Colonic mucosa (tissue), 4 donors: ENCODE data around the gene KCNB1. TPM values are rescaled to one million over a fixed set of nuclear protein-coding genes. Genes with fewer than 3 reads are reported as not detected.

Experiments used
- DNase-seq: peaks from one replicate; pipeline ENCODE4 v3.0.0-alpha.2; 2020
- H3K27ac ChIP-seq: fragments of 200-600 bp; one replicate; pipeline ENCODE4 v1.8.0; 2021
- H3K27me3 ChIP-seq: fragments of 200-600 bp; one replicate; pipeline ENCODE4 v1.8.0; 2021
- H3K36me3 ChIP-seq: fragments of 200-600 bp; one replicate; pipeline ENCODE4 v1.8.0; 2021
- H3K4me1 ChIP-seq: fragments of 200-600 bp; one replicate; pipeline ENCODE4 v1.8.0; 2021; ENCODE audit warnings: mild to moderate bottlenecking
- H3K4me3 ChIP-seq: fragments of 200-600 bp; one replicate; pipeline ENCODE4 v1.8.0; 2021
- H3K9ac ChIP-seq, 2 donors: one replicate each; pipeline ENCODE4 v1.7.0; 2013; ENCODE audit warnings: control low read depth in 2 of 2, low read depth in 2 of 2, low read length in 2 of 2
- H3K9me3 ChIP-seq: fragments of 200-600 bp; one replicate; pipeline ENCODE4 v1.8.0; 2021
- CTCF ChIP-seq: fragments of 200-600 bp; IDR thresholded peaks from one replicate; pipeline ENCODE4 v1.8.0; 2022; ENCODE audit warnings: antibody characterized with exemption, mild to moderate bottlenecking
- intact Hi-C: fragments of 100-400 bp; cut with DNase I; formaldehyde crosslinking; loops from one replicate; pipeline ENCODE4 v1.14.1; 2022
- total RNA-seq, 2 donors: library from RNA; stranded (reverse); fragmentation: NEBNext Ultra II Directional in 1 of 2; extraction: Animal tissue kit (Norgen Biotek cat#: 25700) in 1 of 2; gene quantifications; one replicate each; pipeline ENCODE4 v1.2.1, GENCODE V29; 2021
- donor health status: healthy.
- donor health status: DM: no; HTN: no; CAD: no.
- donor health status: DM: no; HTN: no; CAD: no.

KCNB1 gene
- total RNA-seq, 2 donors from 2014 or later: 0.37 to 1.9 TPM

- Histone ChIP-seq H3K4me3 (no peak overlapping the region), H3K27me3 (peaks cover 5% of the 10 kb centered on the region), H3K9ac (no peak overlapping the region), H3K27ac (no peak overlapping the region), H3K9me3 (no peaks in the 10 kb centered on the region), H3K4me1 (no peaks in the 10 kb centered on the region), H3K36me3 (no peaks in the 10 kb centered on the region)
- no peak for TF ChIP-seq CTCF
- intact Hi-C loops: loop anchor here (5.0 kb wide), 1 partner anchor 157 kb away; no protein-coding TSS in a partner anchor
- no peak for DNase-seq
These were observed 7.2 kb upstream of the KCNB1 start for GRCh38 chr20:49489688-49490087.

DNA sequence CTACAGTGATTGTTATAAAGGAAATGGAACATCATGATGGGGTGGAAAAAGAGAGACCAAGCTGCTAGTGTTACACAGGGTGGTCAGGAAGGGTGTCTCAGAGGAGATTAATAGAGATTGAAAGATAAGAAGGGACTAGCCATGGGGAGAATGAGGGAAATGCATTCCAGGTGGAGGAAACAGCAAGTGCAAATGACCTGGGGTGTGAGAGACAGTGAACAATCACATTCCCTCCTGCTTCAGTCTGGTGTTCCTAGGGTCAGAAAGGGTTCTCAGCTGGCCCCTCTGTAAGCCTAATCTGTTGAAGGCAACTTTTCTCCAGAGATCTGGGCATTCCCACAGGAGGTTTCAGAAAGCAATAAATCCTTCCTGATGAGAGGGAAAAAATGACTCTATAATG is 3.6 kb upstream of the KCNB1 start:
- Histone ChIP-seq H3K4me3 (no peak overlapping the region), H3K36me3 (no peaks in the 10 kb centered on the region), H3K9me3 (no peaks in the 10 kb centered on the region), H3K27me3 (peaks cover 23% of the 10 kb centered on the region), H3K4me1 (no peaks in the 10 kb centered on the region), H3K27ac (no peak overlapping the region), H3K9ac (no peak overlapping the region)
- DNase-seq: no peak
- TF ChIP-seq CTCF: no peak
- intact Hi-C loops: loop anchor here (5.0 kb wide), 1 partner anchor 154 kb away; no protein-coding TSS in a partner anchor

DNA sequence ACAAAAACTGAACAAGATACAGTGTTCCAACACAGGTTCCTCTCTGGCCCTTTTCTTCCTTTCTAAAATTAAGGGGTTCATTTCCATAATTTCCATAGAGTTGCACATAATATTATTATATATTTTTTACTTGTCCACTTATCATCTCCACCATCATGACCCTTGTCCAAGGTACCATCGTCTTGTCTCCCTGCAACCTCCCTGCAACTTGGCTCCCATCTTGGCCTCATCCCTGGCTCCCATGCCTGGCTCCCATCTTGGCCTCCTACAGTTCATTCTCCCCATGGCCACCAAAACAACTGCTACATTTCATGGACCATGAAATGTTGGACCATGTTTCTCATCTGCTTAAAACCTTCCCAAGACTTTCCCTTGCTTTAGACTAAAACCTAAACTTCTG is 3.1 kb upstream of the KCNB1 start:
- no peaks in the 10 kb centered on the region for H3K9me3 ChIP-seq
- no peak overlapping the region for H3K27ac ChIP-seq
- DNase-seq: no peak
- no peak for TF ChIP-seq CTCF
- H3K4me1 ChIP-seq: no peaks in the 10 kb centered on the region
- H3K27me3 ChIP-seq: peaks cover 23% of the 10 kb centered on the region
- no peak overlapping the region for H3K9ac ChIP-seq
- no peak overlapping the region for H3K4me3 ChIP-seq
- no peaks in the 10 kb centered on the region for H3K36me3 ChIP-seq
- intact Hi-C loops: loop anchor here (5.0 kb wide), 1 partner anchor 153 kb away; no protein-coding TSS in a partner anchor

DNA sequence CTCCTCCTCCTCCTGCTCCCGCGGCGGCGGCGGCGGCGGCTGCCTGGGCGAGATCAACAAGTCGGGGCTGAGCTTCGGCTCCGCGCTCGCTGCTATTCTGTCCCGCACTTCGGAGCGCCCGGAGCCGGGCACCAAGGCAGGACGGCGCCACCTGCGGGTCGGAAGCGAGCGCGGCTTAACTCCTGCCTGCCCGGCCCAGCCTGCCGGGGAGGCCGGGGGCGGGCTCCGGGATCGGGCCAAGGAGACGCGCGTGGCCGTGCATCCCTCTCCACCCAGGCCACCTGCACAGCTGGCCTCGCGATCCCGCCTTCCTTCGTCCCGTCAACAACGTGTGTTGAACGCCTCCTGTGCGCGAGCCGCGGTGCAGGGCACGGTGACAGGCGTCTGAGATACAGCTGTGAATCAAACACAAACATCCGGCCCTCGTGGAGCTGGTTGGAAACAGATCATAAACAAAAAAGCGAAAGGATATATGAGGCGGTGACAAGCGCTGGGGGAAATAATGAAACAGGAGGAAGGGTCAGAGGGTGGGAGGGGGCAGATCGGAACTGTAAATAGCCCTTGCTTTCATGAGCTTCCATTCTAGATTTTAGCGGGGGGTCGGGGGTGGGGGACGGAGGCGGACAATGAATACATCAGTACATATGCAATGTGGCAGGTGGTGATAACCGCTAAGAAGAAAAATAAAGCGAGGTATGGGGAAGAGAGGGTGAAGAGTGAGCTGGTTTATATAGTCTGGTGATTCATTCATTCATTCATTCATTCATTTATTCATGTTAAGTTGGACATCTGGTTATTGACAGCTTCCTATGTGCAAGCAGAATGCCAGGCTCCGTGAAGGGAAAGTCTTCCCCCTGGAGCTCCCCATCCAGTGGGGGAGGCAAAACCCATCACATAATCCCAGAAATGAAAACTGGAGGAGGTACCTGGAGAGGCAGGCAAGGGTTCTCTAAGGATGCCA is 2.0 kb upstream of the KCNB1 start:
- intact Hi-C loops: loop anchor here (5.0 kb wide), 1 partner anchor 152 kb away; no protein-coding TSS in a partner anchor
- Histone ChIP-seq H3K4me3 (peak overlapping the region; percentile 35), H3K9ac (no peak overlapping the region), H3K27ac (no peak overlapping the region), H3K4me1 (no peaks in the 10 kb centered on the region), H3K36me3 (no peaks in the 10 kb centered on the region), H3K27me3 (peaks cover 23% of the 10 kb centered on the region), H3K9me3 (no peaks in the 10 kb centered on the region)
- TF ChIP-seq CTCF: peak; percentile 55
- DNase-seq: peak; percentile 64

- no peaks in the 10 kb centered on the region for H3K36me3 ChIP-seq
- no peak overlapping the region for H3K4me3 ChIP-seq
- H3K9me3 ChIP-seq: no peaks in the 10 kb centered on the region
- TF ChIP-seq CTCF: no peak
- DNase-seq: no peak
- intact Hi-C loops: no loop called here
- H3K4me1 ChIP-seq: no peaks in the 10 kb centered on the region
- no peak overlapping the region for H3K27ac ChIP-seq
- peaks cover 23% of the 10 kb centered on the region for H3K27me3 ChIP-seq
- no peak overlapping the region for H3K9ac ChIP-seq
These were observed 1.2 kb upstream of the KCNB1 start for GRCh38 chr20:49483696-49484123.
